HepG2 (cell line): Measurements from ENCODE around the gene NIFK. TPM values are rescaled to one million over a fixed set of nuclear protein-coding genes. Genes with fewer than 3 reads are reported as not detected.

ENCODE experiments used
- HDAC2 ChIP-seq: sonication (generic); formaldehyde crosslinking; IDR thresholded peaks from 2 replicates; pipeline ENCODE4 v1.4.0; 2020; ENCODE audit warnings: missing genetic modification reagents
- HNRNPK ChIP-seq: fragments of 200-400 bp; formaldehyde crosslinking; IDR thresholded peaks from 2 replicates; pipeline ENCODE4 v1.6.1; 2018; ENCODE audit warnings: low read length, low read depth, moderate library complexity, mild to moderate bottlenecking; ENCODE audit not compliant: poor library complexity, severe bottlenecking
- MAF1 ChIP-seq: sonication (generic); formaldehyde crosslinking; IDR thresholded peaks from 2 replicates; pipeline ENCODE4 v1.5.0; 2020; ENCODE audit warnings: missing genetic modification reagents, borderline replicate concordance
- RFX5 ChIP-seq: IDR thresholded peaks from 2 replicates; pipeline ENCODE4 v1.6.1; 2011; ENCODE audit warnings: low read depth, low read length, improper control_type of control experiment
- ZBTB21 ChIP-seq: sonication (generic); formaldehyde crosslinking; IDR thresholded peaks from 2 replicates; pipeline ENCODE4 v1.4.0; 2020; ENCODE audit warnings: missing genetic modification reagents
- ZFY ChIP-seq: sonication (generic); formaldehyde crosslinking; IDR thresholded peaks from 2 replicates; pipeline ENCODE4 v1.4.0; 2020; ENCODE audit warnings: missing genetic modification reagents
- ZNF124 ChIP-seq: sonication (generic); formaldehyde crosslinking; IDR thresholded peaks from 2 replicates; pipeline ENCODE4 v1.4.0; 2020; ENCODE audit warnings: missing genetic modification reagents
- ZNF549 ChIP-seq: sonication (generic); formaldehyde crosslinking; IDR thresholded peaks from 2 replicates; pipeline ENCODE4 v1.5.0; 2020; ENCODE audit warnings: missing genetic modification reagents
- ZNF550 ChIP-seq: sonication (generic); formaldehyde crosslinking; IDR thresholded peaks from 2 replicates; pipeline ENCODE4 v1.4.0; 2020; ENCODE audit warnings: mild to moderate bottlenecking, missing genetic modification reagents, borderline replicate concordance
- ZNF607 ChIP-seq: sonication (generic); formaldehyde crosslinking; IDR thresholded peaks from 2 replicates; pipeline ENCODE4 v1.5.1; 2020; ENCODE audit warnings: missing genetic modification reagents, mild to moderate bottlenecking, borderline replicate concordance
- polyA plus RNA-seq, 8 experiments: library from polyadenylated mRNA; depleted of rRNA in 3 of 8; stranded (reverse) in 7 of 8; unstranded in 1 of 8; fragments of >200 nt; fragmentation: Illumina TruSeq in 4 of 8; extraction: Trizol in 4 of 8; gene quantifications; 2 replicates each; pipeline versions ENCODE4 v1.2.1 to v1.2.3, GENCODE V29; 2011 to 2016; ENCODE audit warnings: low read depth in 4 of 8, missing spikeins in 1 of 8, mixed read lengths in 1 of 8; ENCODE audit not compliant: insufficient read depth in 1 of 8
- total RNA-seq, 5 experiments: library from RNA; depleted of rRNA; stranded (reverse); fragments of >200 nt; fragmentation: Illumina TruSeq; extraction: Trizol; gene quantifications; 2 replicates each; pipeline ENCODE4 v1.2.3, GENCODE V29; 2016; ENCODE audit warnings: low read depth in 1 of 5
- TF ChIP-seq, protein P1 (sequence below): sonication (generic); formaldehyde crosslinking; IDR thresholded peaks from 2 replicates; pipeline ENCODE4 v1.5.0; 2020; ENCODE audit warnings: mild to moderate bottlenecking, missing genetic modification reagents, moderate library complexity
- TF ChIP-seq, protein P2 (sequence below): sonication (generic); formaldehyde crosslinking; IDR thresholded peaks from 2 replicates; pipeline ENCODE4 v1.4.0; 2020; ENCODE audit warnings: mild to moderate bottlenecking, missing genetic modification reagents, borderline replicate concordance
- TF ChIP-seq, protein P3 (sequence below): sonication (generic); formaldehyde crosslinking; IDR thresholded peaks from 2 replicates; pipeline ENCODE4 v1.8.1; 2022; ENCODE audit warnings: low read depth, mild to moderate bottlenecking, missing genetic modification reagents
- TF ChIP-seq, protein P4 (sequence below): sonication (generic); formaldehyde crosslinking; IDR thresholded peaks from 2 replicates; pipeline ENCODE4 v1.4.0; 2020; ENCODE audit warnings: missing genetic modification reagents, mild to moderate bottlenecking, borderline replicate concordance

NIFK gene
- total and polyA plus RNA-seq, 2 of the 13 experiments (the other 11 are each of a cell fraction or from before 2014, with no cell fraction given): 19.6 to 105 TPM

DNA sequence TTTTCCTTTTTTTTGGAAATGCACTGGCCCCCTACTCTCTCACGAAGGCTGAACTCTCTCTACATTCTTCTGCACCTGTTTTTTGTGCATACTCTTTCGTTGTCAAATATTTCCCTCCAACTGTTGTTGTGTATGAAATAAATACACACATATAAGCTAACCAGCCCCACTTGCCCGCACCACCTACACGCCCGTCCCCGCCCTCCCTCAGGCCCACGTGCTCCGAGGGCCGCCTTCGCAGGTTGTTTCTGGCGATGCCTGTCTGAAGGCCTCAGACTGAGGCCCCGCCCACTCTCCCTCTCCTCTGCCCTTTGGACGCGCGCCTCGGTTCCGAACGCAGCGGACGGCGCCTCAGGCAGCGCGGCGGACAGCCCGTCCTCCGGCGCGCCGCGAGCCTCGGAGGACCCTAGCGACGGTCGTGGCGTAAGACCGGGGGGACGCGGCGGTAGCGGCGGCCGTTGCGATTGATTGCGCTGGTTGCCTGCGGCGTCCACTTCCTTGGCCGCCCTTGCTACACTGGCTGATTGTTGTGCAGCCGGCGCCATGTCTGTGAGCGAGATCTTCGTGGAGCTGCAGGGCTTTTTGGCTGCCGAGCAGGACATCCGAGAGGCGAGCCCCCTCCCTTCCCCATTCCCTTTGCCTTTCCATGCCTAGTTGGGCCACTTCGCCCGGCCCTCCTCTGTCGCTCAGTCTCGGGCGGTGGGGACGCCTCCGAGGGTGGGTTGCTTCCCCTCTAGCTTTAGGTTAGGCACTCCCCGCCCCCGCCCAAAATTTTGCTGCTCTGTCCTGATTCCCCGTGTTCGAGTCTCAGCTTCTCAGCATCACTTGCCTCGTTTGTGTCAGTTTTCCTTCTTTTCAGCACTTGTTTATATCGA, 18.8 kb upstream of the NIFK start, which contains the start of gene TSN (continued):
- TF ChIP-seq, protein P1, sequence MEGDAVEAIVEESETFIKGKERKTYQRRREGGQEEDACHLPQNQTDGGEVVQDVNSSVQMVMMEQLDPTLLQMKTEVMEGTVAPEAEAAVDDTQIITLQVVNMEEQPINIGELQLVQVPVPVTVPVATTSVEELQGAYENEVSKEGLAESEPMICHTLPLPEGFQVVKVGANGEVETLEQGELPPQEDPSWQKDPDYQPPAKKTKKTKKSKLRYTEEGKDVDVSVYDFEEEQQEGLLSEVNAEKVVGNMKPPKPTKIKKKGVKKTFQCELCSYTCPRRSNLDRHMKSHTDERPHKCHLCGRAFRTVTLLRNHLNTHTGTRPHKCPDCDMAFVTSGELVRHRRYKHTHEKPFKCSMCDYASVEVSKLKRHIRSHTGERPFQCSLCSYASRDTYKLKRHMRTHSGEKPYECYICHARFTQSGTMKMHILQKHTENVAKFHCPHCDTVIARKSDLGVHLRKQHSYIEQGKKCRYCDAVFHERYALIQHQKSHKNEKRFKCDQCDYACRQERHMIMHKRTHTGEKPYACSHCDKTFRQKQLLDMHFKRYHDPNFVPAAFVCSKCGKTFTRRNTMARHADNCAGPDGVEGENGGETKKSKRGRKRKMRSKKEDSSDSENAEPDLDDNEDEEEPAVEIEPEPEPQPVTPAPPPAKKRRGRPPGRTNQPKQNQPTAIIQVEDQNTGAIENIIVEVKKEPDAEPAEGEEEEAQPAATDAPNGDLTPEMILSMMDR (CRISPR knock-in tag): peak; percentile 3; the same call in 1 of the 2 replicates
- TF ChIP-seq ZFY (CRISPR knock-in tag) (peak; percentile 88), ZNF607 (peak; percentile 92; the same call in 1 of the 2 replicates), ZBTB21 (CRISPR knock-in tag) (no peak), HDAC2 (peak; percentile 99), ZNF550 (CRISPR knock-in tag) (peak; percentile 97), MAF1 (CRISPR knock-in tag) (peak; percentile 82; the same call in 1 of the 2 replicates), ZNF124 (CRISPR knock-in tag) (peak; percentile 69; the same call in 1 of the 2 replicates), RFX5 (peak; percentile 36; the same call in 1 of the 2 replicates), HNRNPK (peak; percentile 86), ZNF549 (CRISPR knock-in tag) (no peak)
- TF ChIP-seq, protein P2, sequence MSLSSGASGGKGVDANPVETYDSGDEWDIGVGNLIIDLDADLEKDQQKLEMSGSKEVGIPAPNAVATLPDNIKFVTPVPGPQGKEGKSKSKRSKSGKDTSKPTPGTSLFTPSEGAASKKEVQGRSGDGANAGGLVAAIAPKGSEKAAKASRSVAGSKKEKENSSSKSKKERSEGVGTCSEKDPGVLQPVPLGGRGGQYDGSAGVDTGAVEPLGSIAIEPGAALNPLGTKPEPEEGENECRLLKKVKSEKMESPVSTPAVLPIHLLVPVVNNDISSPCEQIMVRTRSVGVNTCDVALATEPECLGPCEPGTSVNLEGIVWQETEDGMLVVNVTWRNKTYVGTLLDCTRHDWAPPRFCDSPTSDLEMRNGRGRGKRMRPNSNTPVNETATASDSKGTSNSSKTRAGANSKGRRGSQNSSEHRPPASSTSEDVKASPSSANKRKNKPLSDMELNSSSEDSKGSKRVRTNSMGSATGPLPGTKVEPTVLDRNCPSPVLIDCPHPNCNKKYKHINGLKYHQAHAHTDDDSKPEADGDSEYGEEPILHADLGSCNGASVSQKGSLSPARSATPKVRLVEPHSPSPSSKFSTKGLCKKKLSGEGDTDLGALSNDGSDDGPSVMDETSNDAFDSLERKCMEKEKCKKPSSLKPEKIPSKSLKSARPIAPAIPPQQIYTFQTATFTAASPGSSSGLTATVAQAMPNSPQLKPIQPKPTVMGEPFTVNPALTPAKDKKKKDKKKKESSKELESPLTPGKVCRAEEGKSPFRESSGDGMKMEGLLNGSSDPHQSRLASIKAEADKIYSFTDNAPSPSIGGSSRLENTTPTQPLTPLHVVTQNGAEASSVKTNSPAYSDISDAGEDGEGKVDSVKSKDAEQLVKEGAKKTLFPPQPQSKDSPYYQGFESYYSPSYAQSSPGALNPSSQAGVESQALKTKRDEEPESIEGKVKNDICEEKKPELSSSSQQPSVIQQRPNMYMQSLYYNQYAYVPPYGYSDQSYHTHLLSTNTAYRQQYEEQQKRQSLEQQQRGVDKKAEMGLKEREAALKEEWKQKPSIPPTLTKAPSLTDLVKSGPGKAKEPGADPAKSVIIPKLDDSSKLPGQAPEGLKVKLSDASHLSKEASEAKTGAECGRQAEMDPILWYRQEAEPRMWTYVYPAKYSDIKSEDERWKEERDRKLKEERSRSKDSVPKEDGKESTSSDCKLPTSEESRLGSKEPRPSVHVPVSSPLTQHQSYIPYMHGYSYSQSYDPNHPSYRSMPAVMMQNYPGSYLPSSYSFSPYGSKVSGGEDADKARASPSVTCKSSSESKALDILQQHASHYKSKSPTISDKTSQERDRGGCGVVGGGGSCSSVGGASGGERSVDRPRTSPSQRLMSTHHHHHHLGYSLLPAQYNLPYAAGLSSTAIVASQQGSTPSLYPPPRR (CRISPR knock-in tag): peak; percentile 40; the same call in 1 of the 2 replicates
- TF ChIP-seq, protein P3, sequence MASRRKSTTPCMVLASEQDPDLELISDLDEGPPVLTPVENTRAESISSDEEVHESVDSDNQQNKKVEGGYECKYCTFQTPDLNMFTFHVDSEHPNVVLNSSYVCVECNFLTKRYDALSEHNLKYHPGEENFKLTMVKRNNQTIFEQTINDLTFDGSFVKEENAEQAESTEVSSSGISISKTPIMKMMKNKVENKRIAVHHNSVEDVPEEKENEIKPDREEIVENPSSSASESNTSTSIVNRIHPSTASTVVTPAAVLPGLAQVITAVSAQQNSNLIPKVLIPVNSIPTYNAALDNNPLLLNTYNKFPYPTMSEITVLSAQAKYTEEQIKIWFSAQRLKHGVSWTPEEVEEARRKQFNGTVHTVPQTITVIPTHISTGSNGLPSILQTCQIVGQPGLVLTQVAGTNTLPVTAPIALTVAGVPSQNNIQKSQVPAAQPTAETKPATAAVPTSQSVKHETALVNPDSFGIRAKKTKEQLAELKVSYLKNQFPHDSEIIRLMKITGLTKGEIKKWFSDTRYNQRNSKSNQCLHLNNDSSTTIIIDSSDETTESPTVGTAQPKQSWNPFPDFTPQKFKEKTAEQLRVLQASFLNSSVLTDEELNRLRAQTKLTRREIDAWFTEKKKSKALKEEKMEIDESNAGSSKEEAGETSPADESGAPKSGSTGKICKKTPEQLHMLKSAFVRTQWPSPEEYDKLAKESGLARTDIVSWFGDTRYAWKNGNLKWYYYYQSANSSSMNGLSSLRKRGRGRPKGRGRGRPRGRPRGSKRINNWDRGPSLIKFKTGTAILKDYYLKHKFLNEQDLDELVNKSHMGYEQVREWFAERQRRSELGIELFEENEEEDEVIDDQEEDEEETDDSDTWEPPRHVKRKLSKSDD: peak; percentile 93
- TF ChIP-seq, protein P4, sequence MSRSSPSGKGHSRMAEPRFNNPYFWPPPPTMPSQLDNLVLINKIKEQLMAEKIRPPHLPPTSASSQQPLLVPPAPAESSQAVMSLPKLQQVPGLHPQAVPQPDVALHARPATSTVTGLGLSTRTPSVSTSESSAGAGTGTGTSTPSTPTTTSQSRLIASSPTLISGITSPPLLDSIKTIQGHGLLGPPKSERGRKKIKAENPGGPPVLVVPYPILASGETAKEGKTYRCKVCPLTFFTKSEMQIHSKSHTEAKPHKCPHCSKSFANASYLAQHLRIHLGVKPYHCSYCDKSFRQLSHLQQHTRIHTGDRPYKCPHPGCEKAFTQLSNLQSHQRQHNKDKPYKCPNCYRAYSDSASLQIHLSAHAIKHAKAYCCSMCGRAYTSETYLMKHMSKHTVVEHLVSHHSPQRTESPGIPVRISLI (CRISPR knock-in tag): peak; percentile 36; the same call in 1 of the 2 replicates
